ENCODE data around the gene HACL1.

GRCh38 chr3:15522016-15522415 lies 79.4 kb downstream of the HACL1 start:
- TF ChIP-seq, protein P1, sequence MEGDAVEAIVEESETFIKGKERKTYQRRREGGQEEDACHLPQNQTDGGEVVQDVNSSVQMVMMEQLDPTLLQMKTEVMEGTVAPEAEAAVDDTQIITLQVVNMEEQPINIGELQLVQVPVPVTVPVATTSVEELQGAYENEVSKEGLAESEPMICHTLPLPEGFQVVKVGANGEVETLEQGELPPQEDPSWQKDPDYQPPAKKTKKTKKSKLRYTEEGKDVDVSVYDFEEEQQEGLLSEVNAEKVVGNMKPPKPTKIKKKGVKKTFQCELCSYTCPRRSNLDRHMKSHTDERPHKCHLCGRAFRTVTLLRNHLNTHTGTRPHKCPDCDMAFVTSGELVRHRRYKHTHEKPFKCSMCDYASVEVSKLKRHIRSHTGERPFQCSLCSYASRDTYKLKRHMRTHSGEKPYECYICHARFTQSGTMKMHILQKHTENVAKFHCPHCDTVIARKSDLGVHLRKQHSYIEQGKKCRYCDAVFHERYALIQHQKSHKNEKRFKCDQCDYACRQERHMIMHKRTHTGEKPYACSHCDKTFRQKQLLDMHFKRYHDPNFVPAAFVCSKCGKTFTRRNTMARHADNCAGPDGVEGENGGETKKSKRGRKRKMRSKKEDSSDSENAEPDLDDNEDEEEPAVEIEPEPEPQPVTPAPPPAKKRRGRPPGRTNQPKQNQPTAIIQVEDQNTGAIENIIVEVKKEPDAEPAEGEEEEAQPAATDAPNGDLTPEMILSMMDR (IDR thresholded peaks at IDR 0.05) = no peak
- no peak for TF ChIP-seq POLR2A (IDR thresholded peaks at IDR 0.05)

Data from right lobe of liver (tissue), 4 donors.